ENCODE data around the gene PARM1.

PARM1 gene

GRCh38 chr4:75099321-75099720 is 166.4 kb downstream of the PARM1 start:
- no peak overlapping the region for H3K27ac ChIP-seq
- no peak for TF ChIP-seq CTCF (IDR thresholded peaks at IDR 0.05)

Data from 22Rv1 (cell line).